WTC11 (cell line): Measurements from ENCODE around the gene AIFM1. TPM values are rescaled to one million over a fixed set of nuclear protein-coding genes. Genes with fewer than 3 reads are reported as not detected.

Experiments
- ATAC-seq: fragments of 200-7000 bp; cut with Tn5 transposase; 2 replicates; pipeline ENCODE4 v1.10.0; 2021; ENCODE audit warnings: mild to moderate bottlenecking, moderate library complexity
- CTCF ChIA-PET: fragments of 300-600 bp; sonication (Branson Sonifier 250); formaldehyde crosslinking; loops from one replicate; lab custom pipeline; 2021; ENCODE audit warnings: antibody characterized with exemption; lab: Charles Lee
- POLR2A ChIA-PET: fragments of 350-600 bp; sonication (Branson Sonifier 250); formaldehyde crosslinking; loops from one replicate; lab custom pipeline; 2021; ENCODE audit warnings: antibody characterized with exemption; lab: Charles Lee
- DNase-seq: peaks from one replicate; pipeline ENCODE4 v3.0.0; 2021; ENCODE audit warnings: low spot score
- H3K27ac Mint-ChIP-seq: 2 replicates; pipeline ENCODE4 v1.8.0; 2021; ENCODE audit warnings: mixed read lengths
- H3K27me3 Mint-ChIP-seq: 2 replicates; pipeline ENCODE4 v1.8.0; 2021; ENCODE audit warnings: low read depth, mild to moderate bottlenecking, moderate library complexity, mixed read lengths
- H3K36me3 Mint-ChIP-seq: 2 replicates; pipeline ENCODE4 v1.8.0; 2021; ENCODE audit warnings: mixed read lengths
- H3K4me1 Mint-ChIP-seq: 2 replicates; pipeline ENCODE4 v1.8.0; 2022; ENCODE audit warnings: mixed read lengths
- H3K4me3 Mint-ChIP-seq: 2 replicates; pipeline ENCODE4 v1.8.0; 2021; ENCODE audit warnings: mild to moderate bottlenecking, moderate library complexity, mixed read lengths
- H3K9me3 Mint-ChIP-seq: 2 replicates; pipeline ENCODE4 v1.8.0; 2021; ENCODE audit warnings: mixed read lengths
- E2F5 ChIP-seq: sonication (generic); formaldehyde crosslinking; IDR thresholded peaks from 2 replicates; pipeline ENCODE4 v1.8.1; 2022; ENCODE audit warnings: mild to moderate bottlenecking, moderate library complexity, missing genetic modification reagents
- ELF4 ChIP-seq: sonication (generic); formaldehyde crosslinking; IDR thresholded peaks from 2 replicates; pipeline ENCODE4 v1.8.1; 2022; ENCODE audit warnings: low read depth, mild to moderate bottlenecking, moderate library complexity, missing genetic modification reagents
- EMX1 ChIP-seq: fragments of 250-450 bp; sonication (Bioruptor Pico); IDR thresholded peaks from 2 replicates; pipeline ENCODE4 v1.8.0; 2021; ENCODE audit warnings: mild to moderate bottlenecking
- ERG ChIP-seq: fragments of 250-450 bp; sonication (Bioruptor Pico); IDR thresholded peaks from 2 replicates; pipeline ENCODE4 v1.8.0; 2021; ENCODE audit warnings: mild to moderate bottlenecking
- FOXK1 ChIP-seq: sonication (generic); formaldehyde crosslinking; IDR thresholded peaks from 2 replicates; pipeline ENCODE4 v1.8.0; 2022; ENCODE audit warnings: mild to moderate bottlenecking, moderate library complexity, missing genetic modification reagents
- GRHL2 ChIP-seq: fragments of 250-450 bp; sonication (Bioruptor Pico); IDR thresholded peaks from 2 replicates; pipeline ENCODE4 v1.8.0; 2022; ENCODE audit warnings: mild to moderate bottlenecking, moderate library complexity; ENCODE audit not compliant: insufficient replicate concordance, severe bottlenecking
- IRF2 ChIP-seq: sonication (generic); formaldehyde crosslinking; IDR thresholded peaks from 2 replicates; pipeline ENCODE4 v1.8.0; 2022; ENCODE audit warnings: low read depth, missing genetic modification reagents, borderline replicate concordance
- KAT7 ChIP-seq: sonication (generic); formaldehyde crosslinking; IDR thresholded peaks from 2 replicates; pipeline ENCODE4 v1.8.1; 2023; ENCODE audit warnings: missing genetic modification reagents, mild to moderate bottlenecking, borderline replicate concordance
- MXD4 ChIP-seq: fragments of 250-450 bp; sonication (Bioruptor Pico); IDR thresholded peaks from 2 replicates; pipeline ENCODE4 v1.8.0; 2021; ENCODE audit warnings: mild to moderate bottlenecking, moderate library complexity, borderline replicate concordance
- NFYB ChIP-seq: sonication (generic); formaldehyde crosslinking; conservative IDR thresholded peaks from 2 replicates; pipeline ENCODE4 v1.8.0; 2022; ENCODE audit warnings: low read depth, missing genetic modification reagents
- NR1H2 ChIP-seq: sonication (generic); formaldehyde crosslinking; IDR thresholded peaks from 2 replicates; pipeline ENCODE4 v1.9.0; 2021; ENCODE audit warnings: mild to moderate bottlenecking, moderate library complexity, missing genetic modification reagents
- PRRX2 ChIP-seq: fragments of 250-450 bp; sonication (Bioruptor Pico); IDR thresholded peaks from 2 replicates; pipeline ENCODE4 v1.8.0; 2021; ENCODE audit warnings: mild to moderate bottlenecking
- TCF7 ChIP-seq: sonication (generic); formaldehyde crosslinking; IDR thresholded peaks from 2 replicates; pipeline ENCODE4 v1.8.0; 2022; ENCODE audit warnings: mild to moderate bottlenecking, low read depth, missing genetic modification reagents, moderate library complexity
- ZNF232 ChIP-seq: sonication (generic); formaldehyde crosslinking; IDR thresholded peaks from 2 replicates; pipeline ENCODE4 v1.8.0; 2022; ENCODE audit warnings: mild to moderate bottlenecking, missing genetic modification reagents
- ZNF263 ChIP-seq: sonication (generic); formaldehyde crosslinking; IDR thresholded peaks from 2 replicates; pipeline ENCODE4 v1.8.1; 2022; ENCODE audit warnings: low read depth, mild to moderate bottlenecking, moderate library complexity, missing genetic modification reagents
- ZNF396 ChIP-seq: fragments of 250-450 bp; sonication (Bioruptor Pico); IDR thresholded peaks from 2 replicates; pipeline ENCODE4 v1.8.0; 2021; ENCODE audit warnings: mild to moderate bottlenecking, moderate library complexity, borderline replicate concordance
- ZNF425 ChIP-seq: fragments of 250-450 bp; sonication (Bioruptor Pico); conservative IDR thresholded peaks from 2 replicates; pipeline ENCODE4 v1.9.0; 2021; ENCODE audit warnings: mild to moderate bottlenecking
- ZNF671 ChIP-seq: fragments of 250-450 bp; sonication (Bioruptor Pico); IDR thresholded peaks from 2 replicates; pipeline ENCODE4 v1.8.0; 2021; ENCODE audit warnings: mild to moderate bottlenecking
- total RNA-seq: library from RNA; stranded (reverse); gene quantifications from 3 replicates; pipeline ENCODE4 v1.2.3, GENCODE V29; 2021
- TF ChIP-seq, protein P1 (sequence below): fragments of 200-600 bp; IDR thresholded peaks from 2 replicates; pipeline ENCODE4 v1.8.0; 2022; ENCODE audit warnings: antibody characterized with exemption
- TF ChIP-seq, protein P2 (sequence below): sonication (generic); formaldehyde crosslinking; IDR thresholded peaks from 2 replicates; pipeline ENCODE4 v1.8.0; 2022; ENCODE audit warnings: missing genetic modification reagents

AIFM1 gene
- total RNA-seq, 1 experiment from 2014 or later, result 53.5 TPM

GRCh38 chrX:130103605-130104004, 62.0 kb downstream of the AIFM1 start:
- TF ChIP-seq PRRX2 (CRISPR knock-in tag) (no peak), IRF2 (CRISPR knock-in tag) (no peak), MXD4 (no peak), FOXK1 (CRISPR knock-in tag) (no peak), E2F5 (no peak), ZNF671 (no peak), ELF4 (CRISPR knock-in tag) (no peak), ZNF232 (CRISPR knock-in tag) (no peak), TCF7 (CRISPR knock-in tag) (no peak), ZNF396 (no peak), NR1H2 (CRISPR knock-in tag) (no peak), ZNF425 (no peak), GRHL2 (no peak), ZNF263 (CRISPR knock-in tag) (no peak), KAT7 (CRISPR knock-in tag) (no peak)
- TF ChIP-seq, protein P1, sequence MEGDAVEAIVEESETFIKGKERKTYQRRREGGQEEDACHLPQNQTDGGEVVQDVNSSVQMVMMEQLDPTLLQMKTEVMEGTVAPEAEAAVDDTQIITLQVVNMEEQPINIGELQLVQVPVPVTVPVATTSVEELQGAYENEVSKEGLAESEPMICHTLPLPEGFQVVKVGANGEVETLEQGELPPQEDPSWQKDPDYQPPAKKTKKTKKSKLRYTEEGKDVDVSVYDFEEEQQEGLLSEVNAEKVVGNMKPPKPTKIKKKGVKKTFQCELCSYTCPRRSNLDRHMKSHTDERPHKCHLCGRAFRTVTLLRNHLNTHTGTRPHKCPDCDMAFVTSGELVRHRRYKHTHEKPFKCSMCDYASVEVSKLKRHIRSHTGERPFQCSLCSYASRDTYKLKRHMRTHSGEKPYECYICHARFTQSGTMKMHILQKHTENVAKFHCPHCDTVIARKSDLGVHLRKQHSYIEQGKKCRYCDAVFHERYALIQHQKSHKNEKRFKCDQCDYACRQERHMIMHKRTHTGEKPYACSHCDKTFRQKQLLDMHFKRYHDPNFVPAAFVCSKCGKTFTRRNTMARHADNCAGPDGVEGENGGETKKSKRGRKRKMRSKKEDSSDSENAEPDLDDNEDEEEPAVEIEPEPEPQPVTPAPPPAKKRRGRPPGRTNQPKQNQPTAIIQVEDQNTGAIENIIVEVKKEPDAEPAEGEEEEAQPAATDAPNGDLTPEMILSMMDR, result no peak
- H3K36me3 Mint-ChIP-seq, result no peaks in the 10 kb centered on the region
- peaks cover 23% of the 10 kb centered on the region for H3K4me1 Mint-ChIP-seq
- CTCF ChIA-PET, result interaction anchor here (2.2 kb wide), 1 partner anchor 43 kb away, joined by 10 read pairs; no protein-coding TSS in a partner anchor
- H3K27ac Mint-ChIP-seq, result no peak overlapping the region
- POLR2A ChIA-PET, result no interaction called here
- no peaks in the 10 kb centered on the region for H3K9me3 Mint-ChIP-seq
- DNase-seq, result no peak
- H3K27me3 Mint-ChIP-seq, result peaks cover 12% of the 10 kb centered on the region
- peak; percentile 52 for ATAC-seq
- H3K4me3 Mint-ChIP-seq, result no peak overlapping the region

- DNase-seq (no peak), ATAC-seq (no peak)
- Mint-ChIP-seq H3K27ac (no peak overlapping the region), H3K27me3 (no peaks in the 10 kb centered on the region; the same call in 1 of the 2 replicates), H3K9me3 (no peaks in the 10 kb centered on the region), H3K4me1 (peaks cover 23% of the 10 kb centered on the region), H3K36me3 (no peaks in the 10 kb centered on the region), H3K4me3 (no peak overlapping the region)
- no peak for TF ChIP-seq EMX1 (CRISPR knock-in tag)
- CTCF ChIA-PET, result no interaction called here
- POLR2A ChIA-PET, result no interaction called here
Measured at GRCh38 chrX:130100180-130100579, 65.5 kb downstream of the AIFM1 start.

GRCh38 chrX:130098210-130098552, 67.5 kb downstream of the AIFM1 start:
- DNase-seq (no peak), ATAC-seq (no peak)
- Mint-ChIP-seq H3K4me1 (peaks cover 10% of the 10 kb centered on the region), H3K4me3 (no peak overlapping the region), H3K27ac (no peak overlapping the region; the same call in 1 of the 2 replicates), H3K9me3 (no peaks in the 10 kb centered on the region), H3K27me3 (no peaks in the 10 kb centered on the region), H3K36me3 (no peaks in the 10 kb centered on the region)
- POLR2A ChIA-PET, result no interaction called here
- CTCF ChIA-PET, result interaction anchor here (1.1 kb wide), 1 partner anchor 37 kb away, joined by 5 read pairs; no protein-coding TSS in a partner anchor
- TF ChIP-seq NFYB (CRISPR knock-in tag), result no peak
- TF ChIP-seq ERG (CRISPR knock-in tag), result no peak
- TF ChIP-seq, protein P2, sequence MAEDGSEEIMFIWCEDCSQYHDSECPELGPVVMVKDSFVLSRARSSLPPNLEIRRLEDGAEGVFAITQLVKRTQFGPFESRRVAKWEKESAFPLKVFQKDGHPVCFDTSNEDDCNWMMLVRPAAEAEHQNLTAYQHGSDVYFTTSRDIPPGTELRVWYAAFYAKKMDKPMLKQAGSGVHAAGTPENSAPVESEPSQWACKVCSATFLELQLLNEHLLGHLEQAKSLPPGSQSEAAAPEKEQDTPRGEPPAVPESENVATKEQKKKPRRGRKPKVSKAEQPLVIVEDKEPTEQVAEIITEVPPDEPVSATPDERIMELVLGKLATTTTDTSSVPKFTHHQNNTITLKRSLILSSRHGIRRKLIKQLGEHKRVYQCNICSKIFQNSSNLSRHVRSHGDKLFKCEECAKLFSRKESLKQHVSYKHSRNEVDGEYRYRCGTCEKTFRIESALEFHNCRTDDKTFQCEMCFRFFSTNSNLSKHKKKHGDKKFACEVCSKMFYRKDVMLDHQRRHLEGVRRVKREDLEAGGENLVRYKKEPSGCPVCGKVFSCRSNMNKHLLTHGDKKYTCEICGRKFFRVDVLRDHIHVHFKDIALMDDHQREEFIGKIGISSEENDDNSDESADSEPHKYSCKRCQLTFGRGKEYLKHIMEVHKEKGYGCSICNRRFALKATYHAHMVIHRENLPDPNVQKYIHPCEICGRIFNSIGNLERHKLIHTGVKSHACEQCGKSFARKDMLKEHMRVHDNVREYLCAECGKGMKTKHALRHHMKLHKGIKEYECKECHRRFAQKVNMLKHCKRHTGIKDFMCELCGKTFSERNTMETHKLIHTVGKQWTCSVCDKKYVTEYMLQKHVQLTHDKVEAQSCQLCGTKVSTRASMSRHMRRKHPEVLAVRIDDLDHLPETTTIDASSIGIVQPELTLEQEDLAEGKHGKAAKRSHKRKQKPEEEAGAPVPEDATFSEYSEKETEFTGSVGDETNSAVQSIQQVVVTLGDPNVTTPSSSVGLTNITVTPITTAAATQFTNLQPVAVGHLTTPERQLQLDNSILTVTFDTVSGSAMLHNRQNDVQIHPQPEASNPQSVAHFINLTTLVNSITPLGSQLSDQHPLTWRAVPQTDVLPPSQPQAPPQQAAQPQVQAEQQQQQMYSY, result no peak
- TF ChIP-seq FOXK1 (CRISPR knock-in tag), result no peak
- TF ChIP-seq ZNF396, result no peak
- TF ChIP-seq, protein P1, result no peak
